GM21367 (cell line): ENCODE measurements around the gene FAM219B.
"Not testable (repeated sequence)": the region's sequence is repeated elsewhere in the genome, so short reads cannot be mapped to it uniquely, and the experiment has no call there.

Experiments used
- ATAC-seq: cut with Tn5 transposase; IDR thresholded peaks from one replicate; pipeline ENCODE4 v1.9.1; 2021; ENCODE audit not compliant: unreplicated experiment

The FAM219B gene, protein sequence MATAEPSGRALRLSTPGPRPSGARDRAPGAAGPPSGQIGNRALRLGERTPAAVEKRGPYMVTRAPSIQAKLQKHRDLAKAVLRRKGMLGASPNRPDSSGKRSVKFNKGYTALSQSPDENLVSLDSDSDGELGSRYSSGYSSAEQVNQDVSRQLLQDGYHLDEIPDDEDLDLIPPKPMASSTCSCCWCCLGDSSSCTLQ

DNA sequence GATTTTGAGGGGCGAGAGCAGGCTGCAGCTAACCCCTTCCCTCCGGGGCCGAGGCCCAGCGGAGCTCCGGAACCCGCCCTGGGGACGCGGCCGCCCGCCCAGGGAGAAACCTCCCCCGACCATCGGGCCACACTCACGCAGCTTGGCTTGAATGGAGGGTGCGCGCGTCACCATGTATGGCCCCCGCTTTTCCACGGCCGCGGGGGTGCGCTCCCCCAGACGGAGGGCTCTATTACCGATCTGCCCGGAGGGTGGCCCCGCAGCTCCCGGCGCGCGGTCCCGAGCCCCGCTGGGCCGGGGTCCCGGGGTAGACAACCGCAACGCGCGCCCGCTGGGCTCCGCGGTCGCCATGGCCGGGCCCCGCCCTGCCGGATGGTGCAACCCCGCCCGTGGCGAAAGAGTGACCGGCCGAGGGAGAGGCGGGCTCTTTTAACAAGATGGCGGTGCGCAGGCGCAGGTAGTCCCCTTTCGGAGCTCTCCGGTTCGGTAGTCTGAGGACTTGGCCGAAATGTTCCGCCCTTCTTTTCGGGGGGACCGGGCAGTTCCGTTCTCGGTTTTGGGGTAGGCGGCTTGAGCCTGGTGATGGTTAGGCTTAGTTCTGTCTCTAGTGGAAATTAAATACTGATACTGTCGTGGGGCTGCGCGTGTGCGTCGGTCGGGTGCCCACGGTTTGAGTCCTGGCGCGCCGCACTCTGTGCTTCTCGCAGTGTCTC is at the start of gene FAM219B:
Gene FAM219B, minus strand, starts transcription at position 402 of the 713 bp plus-strand sequence. Its CDS starts 51 bp downstream, at position 351.
- ATAC-seq = peak; percentile 59

DNA sequence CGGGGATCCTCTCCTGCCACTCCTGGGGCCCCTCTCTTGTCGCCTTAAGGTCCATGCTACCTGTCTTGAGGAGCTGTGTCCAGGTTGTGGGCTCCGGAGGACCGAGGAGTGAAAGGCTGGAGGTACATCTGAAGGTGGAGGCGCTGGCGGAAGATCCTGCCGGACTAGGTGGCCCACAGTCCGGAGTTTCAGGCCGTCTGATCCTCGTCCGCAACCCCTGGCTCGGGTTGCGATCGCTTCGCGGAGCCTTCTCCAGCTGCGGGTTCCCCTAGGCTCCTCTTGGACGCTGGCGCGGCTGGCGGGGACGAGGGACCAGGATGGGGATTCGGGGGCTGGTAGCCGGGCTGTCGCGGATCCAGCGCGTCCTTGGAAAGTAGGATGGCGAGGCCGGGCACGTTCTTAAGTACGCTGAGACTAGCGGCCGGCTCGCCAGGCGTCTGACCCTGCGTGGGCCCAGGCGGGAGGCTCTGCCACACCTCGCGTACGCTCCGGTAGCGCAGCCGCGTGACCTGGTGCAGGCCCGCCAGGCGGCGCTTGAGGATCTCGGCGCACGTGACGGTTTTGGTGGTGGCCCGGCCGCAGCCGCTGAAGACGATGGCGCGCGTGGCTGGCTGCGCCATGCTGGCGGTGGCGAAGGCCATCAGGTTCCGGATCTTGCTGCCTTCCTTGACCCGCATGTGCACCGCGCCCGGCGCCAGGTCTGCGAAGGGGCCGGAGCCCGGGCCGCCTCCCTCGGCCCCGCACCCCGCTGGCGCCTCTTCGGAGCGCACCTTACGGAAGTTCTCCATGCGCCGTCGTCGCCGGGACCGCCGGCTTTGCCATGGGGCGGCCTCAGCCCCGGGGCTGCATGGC is 49.4 kb upstream of the FAM219B start:
- peak; percentile 40 for ATAC-seq

DNA sequence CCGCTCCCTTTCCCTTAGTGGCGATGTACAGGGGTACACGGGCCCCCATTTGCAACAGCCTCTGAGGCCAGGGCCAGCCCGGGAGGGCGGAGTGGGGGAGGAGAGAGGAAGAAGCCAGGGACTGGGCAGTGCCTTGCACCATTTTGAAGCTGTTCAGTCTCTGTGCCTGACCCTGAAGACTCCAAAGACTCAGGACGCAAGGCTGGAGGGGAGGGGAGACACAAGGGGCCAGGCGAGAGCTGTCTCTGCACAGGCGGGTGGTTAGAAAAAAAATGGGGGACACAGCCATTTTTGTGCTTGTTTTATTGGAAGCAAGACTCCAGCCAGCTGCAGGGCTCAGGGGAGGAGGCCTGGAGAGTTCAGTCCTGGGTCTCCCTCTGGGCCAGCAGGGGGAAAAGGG is 48.4 kb upstream of the FAM219B start:
- ATAC-seq = no peak

DNA sequence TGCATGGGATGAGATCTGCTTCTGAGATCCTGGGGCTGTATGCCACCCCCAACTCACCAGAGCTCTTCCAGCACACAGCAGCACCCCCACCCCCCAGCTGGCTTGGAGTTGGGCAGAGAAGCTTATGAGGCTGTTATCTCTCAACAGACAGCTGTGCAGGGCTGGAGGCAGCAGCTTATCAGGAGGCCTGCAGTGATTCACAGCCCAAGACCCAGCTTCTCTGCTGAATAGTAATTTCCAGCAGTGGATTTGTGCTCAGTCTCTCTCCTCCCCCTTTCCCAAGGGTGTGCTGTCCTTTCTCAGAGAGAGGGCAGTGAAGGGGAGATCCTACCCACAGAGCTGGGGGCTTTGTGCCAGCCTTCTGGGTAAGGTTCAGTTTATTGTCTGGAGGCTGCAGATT is 47.9 kb upstream of the FAM219B start:
- no peak for ATAC-seq

DNA sequence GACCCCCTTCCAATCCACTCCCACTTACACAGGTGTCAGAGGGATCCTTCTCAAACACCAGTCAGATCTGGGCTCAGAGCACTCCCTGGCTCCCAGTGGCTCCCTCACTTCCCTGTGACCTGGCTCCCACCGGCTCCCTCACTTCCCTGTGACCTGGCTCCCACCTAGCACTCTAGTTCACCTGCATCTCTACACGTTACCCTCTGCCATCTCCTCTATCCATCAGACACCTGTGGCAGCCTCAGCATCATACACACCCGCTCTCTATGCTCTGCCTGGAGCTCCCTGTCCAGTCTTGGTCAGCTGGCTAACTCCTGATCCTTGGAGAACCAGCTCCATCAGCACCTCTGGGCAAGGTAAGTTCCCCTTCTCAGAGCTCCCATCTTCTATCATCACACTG is 44.4 kb upstream of the FAM219B start:
- ATAC-seq = no peak

DNA sequence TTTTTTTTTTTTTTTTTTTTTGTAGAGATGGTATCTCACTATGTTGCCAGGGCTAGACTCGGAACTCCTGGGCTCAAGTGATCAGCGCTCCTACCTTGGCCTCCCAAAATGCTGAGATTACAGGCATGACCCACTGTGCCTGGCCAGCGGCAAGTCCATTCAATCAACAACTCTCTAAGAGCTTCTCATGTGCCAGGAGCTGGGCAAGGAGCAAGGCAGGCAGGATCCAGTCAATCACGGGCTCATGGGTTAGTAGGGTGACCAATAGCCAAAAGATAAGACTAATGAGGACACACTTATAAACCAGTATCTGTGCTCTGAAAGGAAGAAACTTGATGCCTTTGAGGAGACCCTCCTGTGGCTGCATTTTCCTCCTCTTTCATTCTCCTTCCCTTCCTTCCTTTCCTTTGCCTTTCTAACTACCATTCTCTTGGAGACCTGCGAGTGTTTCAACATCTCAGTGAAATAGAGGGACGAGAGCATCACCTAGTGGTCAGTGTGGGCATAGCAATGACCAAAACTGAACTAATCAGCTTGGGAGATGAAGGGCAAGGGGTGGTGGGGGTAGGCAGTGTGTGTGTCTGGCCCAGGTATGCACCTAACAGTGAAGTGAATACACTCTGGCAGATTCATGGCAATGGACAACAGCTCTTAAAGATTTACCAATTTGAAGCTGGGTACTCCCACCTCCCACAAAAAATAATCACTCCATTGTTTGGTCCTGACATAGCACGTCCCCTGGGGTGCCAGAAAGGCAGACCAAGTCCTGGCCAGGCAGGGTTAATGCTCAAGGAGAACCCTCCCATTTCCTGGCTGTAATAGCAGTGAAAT is 43.6 kb upstream of the FAM219B start:
- ATAC-seq = no peak

DNA sequence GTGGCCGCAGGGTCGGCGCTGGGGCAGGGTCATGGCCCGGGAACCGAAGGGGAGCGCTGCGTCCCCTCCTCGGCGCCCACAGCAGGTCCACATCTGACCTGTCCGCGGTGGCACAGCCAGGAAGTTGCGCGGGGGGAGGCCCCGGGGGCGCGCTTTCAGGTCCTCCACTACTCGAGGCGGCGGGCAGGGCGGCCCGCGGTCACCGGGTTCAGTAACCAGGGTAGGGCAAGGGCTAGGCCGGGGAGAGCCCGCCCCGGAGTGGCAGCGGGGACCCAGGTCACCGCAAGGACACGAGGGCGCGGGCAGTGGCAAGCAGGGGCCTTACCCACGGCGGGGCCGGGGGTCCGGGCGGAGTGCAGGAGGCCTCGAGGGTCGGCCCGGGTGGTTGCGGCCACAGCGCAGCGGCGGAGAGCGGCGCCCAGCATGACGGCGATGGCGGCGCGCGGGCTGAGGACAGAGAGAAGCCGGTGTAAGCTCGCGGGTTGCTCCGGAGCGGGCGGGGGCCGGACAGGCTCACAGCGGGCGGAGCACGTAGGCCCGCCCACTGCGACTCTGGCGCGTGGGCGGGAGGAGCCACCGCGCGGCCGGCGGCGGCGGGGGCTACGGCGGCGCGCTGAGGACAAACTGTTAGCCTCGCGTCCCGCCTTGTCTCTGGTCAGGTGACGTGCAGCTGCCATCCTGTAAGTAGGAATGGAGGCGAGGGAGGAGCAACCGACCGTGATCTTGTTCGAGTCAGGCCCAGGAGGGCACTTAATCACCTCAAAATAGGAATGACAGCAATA is 31.1 kb upstream of the FAM219B start, which contains the start of gene COX5A:
Gene COX5A, minus strand, starts transcription at position 484 of the 782 bp plus-strand sequence. Its CDS starts 59 bp downstream, at position 425.
- ATAC-seq = peak; percentile 77

DNA sequence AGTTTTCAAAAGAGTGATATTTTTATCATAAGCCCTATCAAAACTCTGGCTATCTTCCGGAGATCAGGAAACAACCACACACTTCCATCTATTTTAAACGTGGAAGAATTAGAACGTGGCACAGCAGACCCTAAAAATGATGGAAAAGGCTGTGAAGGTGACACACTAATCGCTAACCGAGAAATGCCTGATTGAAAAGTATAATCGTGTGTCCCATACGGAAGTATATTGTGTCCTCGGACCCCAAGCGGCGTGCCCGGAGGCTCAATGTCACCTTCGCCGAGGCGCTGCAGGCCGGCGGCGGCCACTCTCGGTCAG is 30.6 kb upstream of the FAM219B start:
- no peak for ATAC-seq

DNA sequence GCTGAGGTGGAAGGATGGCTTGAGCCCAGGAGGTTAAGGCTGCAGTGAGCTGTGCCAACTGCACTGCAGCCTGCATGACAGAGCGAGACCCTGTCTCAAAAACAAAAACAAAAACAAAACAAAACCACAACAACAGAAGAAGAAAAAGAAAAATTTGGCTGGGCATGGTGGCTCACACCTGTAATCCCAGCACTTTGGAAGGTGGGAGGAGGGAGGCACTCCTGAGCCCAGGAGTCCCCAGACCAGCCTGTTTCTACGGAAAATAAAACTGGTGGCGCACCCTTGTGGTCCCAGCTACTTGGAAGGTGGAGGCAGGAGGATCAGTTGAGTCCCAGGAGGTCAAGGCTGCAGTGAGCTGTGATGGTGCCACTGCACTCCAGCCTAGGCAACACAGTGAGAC is 28.5 kb upstream of the FAM219B start:
- not testable (repeated sequence) for ATAC-seq

DNA sequence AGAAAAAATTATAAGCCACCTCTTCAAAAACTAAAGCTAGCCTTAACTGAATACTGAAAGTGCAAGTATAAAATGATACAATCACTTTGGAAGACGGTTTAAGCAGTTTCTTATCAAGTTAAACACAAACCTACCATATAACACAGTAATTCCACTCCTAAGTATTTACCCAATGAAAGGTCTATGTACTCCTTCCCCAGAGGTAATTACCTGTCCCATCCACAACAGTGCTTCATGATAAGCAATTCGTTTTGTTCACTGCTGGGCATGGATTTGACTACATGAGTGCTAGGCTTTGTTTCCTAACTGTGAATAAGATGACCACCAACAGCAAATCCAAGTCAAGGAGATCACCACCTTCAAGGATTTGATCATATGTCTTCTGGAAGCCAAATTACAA is 26.9 kb upstream of the FAM219B start:
- no peak for ATAC-seq

DNA sequence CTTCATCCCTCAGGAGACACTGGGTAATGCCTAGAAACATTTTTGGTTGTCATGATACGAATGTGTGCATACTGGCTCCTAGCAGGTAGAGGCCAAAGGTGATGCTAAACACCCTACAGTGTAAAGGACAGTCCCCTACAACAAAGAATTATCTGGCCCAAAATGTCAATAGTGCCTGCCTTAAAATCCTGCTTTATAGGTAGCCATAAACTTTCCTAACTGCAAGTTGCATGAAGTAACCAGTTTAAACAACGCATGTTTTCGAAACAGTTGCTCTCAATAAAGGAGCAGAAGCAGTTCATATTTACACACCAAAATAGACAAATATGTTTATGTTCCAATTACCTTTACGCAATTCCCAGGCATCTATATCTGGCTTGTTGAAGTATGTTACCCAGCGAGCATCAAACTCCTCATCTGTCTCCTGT is 22.1 kb upstream of the FAM219B start:
- no peak for ATAC-seq

DNA sequence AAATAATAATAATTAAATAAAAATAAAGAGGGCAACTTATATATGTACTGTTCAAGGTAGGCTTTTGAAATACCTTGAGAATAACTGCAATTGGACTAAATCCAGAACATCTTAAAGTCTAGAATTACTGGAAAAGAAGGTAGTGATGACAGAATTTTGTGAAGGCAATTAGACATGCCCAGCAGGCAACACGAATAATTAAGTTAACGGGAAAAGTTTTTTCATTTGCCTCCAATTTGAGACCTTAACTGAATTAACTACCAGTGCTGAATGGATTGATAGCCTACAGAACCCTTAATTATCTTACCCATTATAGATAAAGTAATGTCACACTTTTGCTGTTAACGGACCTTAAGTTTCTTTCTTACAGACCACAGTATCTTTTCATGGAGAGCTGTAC is 17.9 kb upstream of the FAM219B start:
- no peak for ATAC-seq

DNA sequence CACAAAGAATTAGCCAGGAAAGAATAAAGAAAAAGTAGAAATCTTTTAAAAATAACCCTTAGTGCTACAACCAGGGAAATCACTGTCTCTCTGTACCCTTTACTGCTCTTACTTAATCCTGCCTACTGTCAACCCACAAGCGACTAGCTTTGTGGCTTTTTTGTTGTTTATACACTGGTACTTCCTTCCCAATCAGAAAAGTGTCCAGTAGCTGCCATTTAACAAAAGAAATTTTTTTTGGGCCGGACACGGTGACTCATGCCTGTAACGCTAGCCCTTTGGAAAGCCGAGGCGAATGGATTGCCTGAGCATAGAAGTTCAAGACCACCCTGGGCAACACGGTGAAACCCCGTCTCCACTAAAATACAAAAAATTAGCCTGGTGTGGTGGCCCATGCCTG is 13.8 kb upstream of the FAM219B start:
- ATAC-seq = no peak

DNA sequence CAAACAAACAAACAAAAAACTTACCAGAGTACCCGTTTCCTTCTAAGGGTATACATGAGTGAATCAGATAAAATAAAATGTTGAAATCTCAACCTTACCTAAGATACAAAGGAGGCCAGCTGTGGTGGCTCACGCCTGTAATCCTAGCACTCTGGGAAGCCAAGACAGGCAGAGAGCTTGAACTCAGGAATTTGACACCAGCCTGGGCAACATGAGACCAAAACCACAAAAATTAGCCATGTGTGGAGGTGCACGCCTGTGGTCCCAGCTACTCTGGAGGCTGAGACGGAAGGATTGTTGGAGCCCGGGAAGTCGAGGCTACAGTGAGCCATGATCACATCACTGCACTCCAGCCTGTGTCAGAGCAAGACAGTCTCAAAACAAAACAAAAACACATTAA is 11.0 kb upstream of the FAM219B start:
- ATAC-seq = no peak

DNA sequence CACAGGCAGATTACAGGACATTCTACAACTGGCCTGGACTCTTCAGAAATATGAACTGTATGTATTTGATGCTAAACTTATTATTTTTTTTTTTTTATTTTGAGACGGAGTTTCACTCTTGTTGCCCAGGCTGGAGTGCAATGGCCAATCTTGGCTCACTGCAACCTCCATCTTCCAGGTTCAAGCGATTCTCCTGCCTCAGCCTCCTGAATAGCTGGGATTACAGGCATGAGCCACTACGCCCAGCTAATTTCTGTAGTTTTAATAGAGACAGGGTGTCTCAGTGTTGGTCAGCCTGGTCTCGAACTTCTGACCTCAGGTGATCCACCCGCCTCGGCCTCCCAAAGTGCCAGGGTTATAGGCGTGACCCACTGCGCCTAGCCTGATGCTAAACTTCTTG is 7.1 kb upstream of the FAM219B start:
- ATAC-seq = not testable (repeated sequence)

DNA sequence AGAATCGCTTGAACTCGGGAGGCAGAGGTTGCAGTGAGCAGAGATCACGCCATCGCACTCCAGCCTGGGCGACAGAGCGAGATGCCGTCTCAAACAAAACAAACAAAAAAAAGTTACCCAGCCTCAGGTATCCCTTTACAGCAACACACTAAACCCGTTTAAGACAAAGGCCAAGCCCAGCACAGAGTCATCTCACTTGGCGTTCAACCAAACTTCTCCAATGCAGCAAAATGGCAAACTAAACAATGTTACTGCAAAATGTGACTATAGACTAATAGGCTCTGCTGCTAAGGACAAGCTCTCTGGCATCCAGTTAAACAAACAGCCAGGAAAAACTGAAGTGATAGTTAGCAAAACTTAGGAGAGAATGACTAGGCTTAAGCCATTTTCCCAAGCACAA is 6.4 kb upstream of the FAM219B start:
- no peak for ATAC-seq

DNA sequence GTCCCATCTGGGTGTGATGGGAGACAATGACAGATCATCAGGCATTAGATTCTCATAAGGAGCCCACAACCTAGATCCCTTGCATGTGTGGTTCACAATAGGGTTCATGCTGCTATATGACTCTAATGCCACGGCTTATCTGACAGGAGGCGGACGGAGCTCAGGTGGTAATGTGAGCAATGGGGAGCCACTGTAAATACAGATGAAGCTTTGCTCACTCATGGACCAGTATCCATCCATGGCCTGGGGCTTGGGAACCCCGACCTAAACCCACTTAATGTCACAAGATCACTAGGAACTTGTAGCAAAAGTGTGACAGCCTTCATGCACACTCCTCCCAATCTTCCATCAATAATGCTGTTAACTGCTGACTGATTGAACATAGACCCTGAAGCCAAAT is 2.0 kb upstream of the FAM219B start:
- no peak for ATAC-seq

DNA sequence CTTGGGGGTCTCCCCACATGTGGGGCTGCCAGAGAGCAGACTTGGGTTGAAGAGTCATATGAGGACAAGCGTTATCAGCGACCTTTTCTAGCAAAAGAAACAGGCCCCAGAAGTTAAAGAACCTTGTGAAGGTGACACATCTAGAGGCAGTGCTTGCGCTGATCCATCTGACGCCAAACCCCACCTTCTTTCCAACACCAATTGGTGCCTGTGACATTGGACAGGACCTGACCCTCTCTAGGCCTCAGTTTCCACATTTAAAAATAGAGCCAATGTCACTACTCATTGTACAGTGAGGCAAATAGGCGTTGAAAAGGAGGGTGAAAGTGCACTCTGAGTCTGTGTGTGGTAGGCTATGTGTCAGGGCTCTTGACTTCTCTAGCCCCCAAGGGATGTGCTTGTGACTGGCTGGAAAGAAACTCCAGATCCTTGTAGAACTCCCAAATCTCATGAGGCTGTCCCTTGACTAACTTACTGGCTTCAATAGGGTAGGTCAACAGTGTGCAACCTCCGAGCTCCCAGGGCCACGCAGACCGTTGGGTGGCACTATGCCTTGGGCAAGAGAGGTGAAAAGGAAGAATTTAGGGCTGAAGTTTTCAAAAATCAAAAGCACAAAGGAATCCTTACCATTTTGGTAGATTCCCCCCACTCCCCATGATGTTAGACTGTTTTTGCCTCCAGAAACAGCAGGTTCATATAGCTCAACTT is 666 bp upstream of the FAM219B start:
- ATAC-seq = peak; percentile 15

DNA sequence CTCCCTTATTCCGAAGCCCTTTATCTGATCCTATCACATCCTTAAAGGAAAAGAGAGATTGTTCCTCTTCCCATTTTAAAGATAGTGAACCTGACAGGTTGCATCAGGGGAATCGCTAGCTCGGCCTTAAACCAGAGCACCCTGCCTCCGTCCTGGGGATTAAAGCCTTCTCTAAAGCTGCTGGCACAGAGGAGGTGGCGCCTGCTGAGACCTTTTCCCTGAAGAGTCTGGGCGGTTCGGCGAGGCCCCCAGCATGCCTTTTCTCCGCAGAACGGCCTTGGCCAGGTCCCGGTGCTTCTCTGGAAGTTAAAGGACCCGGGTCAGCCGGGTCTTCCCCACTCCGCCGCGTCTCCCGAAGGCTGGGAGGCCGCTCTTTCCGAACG is 593 bp downstream of the FAM219B start:
- ATAC-seq = no peak
